GM12891 (cell line): Measurements from ENCODE around the gene ATP8A2.

ENCODE experiments used
- PAX5 ChIP-seq: IDR thresholded peaks from 2 replicates; pipeline ENCODE4 v1.6.1; 2011; ENCODE audit warnings: low read length, moderate library complexity, mild to moderate bottlenecking; ENCODE audit not compliant: insufficient read depth, severe bottlenecking
- POLR2A ChIP-seq: IDR thresholded peaks from 2 replicates; pipeline ENCODE4 v1.6.1; 2011; ENCODE audit warnings: low read depth, low read length, control low read depth
- POLR2AphosphoS5 ChIP-seq: IDR thresholded peaks from 2 replicates; pipeline ENCODE4 v1.6.1; 2011; ENCODE audit warnings: low read depth, low read length, control low read depth
- TAF1 ChIP-seq: IDR thresholded peaks from 2 replicates; pipeline ENCODE4 v1.6.1; 2011; ENCODE audit warnings: low read depth, low read length, control low read depth

- TF ChIP-seq POLR2A (no peak), TAF1 (no peak), POLR2AphosphoS5 (no peak), PAX5 (no peak)
These were observed 381.3 kb downstream of the ATP8A2 start for GRCh38 chr13:25752957-25753551.
